HG03521 (cell line): ENCODE results near the gene GARS1.
A peak's percentile ranks its signal among the peaks of the same experiment; 100 is the strongest.

Source experiments
- ATAC-seq: cut with Tn5 transposase; IDR thresholded peaks from one replicate; pipeline ENCODE4 v1.9.1; 2021; ENCODE audit warnings: mild to moderate bottlenecking, moderate library complexity; ENCODE audit not compliant: unreplicated experiment

GARS1 gene, protein sequence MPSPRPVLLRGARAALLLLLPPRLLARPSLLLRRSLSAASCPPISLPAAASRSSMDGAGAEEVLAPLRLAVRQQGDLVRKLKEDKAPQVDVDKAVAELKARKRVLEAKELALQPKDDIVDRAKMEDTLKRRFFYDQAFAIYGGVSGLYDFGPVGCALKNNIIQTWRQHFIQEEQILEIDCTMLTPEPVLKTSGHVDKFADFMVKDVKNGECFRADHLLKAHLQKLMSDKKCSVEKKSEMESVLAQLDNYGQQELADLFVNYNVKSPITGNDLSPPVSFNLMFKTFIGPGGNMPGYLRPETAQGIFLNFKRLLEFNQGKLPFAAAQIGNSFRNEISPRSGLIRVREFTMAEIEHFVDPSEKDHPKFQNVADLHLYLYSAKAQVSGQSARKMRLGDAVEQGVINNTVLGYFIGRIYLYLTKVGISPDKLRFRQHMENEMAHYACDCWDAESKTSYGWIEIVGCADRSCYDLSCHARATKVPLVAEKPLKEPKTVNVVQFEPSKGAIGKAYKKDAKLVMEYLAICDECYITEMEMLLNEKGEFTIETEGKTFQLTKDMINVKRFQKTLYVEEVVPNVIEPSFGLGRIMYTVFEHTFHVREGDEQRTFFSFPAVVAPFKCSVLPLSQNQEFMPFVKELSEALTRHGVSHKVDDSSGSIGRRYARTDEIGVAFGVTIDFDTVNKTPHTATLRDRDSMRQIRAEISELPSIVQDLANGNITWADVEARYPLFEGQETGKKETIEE

DNA sequence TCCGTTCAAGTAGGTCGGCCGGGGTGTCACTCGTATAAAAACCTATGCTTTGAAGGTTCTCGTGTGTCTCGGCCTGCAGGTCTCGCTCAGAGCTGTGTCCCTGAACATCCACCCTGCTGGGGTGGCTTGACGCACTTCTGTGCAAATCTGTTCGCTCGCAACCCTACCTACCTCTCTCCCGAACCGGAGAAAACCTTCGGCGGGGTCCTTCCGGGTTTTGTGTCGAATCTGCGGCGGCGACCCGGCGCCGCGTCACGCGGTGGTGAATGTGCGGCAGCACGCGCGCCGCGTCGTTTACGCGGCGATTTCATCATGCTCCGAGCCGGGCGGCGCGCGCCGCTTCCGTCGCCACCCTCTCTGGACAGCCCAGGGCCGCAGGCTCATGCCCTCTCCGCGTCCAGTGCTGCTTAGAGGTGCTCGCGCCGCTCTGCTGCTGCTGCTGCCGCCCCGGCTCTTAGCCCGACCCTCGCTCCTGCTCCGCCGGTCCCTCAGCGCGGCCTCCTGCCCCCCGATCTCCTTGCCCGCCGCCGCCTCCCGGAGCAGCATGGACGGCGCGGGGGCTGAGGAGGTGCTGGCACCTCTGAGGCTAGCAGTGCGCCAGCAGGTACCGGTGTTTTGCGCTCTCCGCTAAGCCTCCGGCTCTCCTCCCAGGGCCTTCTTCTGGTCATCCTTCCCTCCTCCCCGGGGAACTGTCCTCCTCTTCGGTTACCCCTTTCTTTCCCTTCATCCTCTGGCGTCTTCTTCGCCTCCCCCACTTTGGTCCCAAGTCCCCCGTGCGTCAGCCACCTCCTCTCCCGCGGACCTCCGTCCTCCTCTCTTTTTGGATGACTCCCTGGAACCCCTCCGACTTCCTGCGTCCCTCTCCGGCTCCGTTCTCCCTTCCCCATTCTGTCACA is at the start of gene GARS1:
Gene GARS1, plus strand, starts transcription at position 339 of the 896 bp plus-strand sequence. Its CDS starts 44 bp downstream, at position 383.
- peak; percentile 91 for ATAC-seq

DNA sequence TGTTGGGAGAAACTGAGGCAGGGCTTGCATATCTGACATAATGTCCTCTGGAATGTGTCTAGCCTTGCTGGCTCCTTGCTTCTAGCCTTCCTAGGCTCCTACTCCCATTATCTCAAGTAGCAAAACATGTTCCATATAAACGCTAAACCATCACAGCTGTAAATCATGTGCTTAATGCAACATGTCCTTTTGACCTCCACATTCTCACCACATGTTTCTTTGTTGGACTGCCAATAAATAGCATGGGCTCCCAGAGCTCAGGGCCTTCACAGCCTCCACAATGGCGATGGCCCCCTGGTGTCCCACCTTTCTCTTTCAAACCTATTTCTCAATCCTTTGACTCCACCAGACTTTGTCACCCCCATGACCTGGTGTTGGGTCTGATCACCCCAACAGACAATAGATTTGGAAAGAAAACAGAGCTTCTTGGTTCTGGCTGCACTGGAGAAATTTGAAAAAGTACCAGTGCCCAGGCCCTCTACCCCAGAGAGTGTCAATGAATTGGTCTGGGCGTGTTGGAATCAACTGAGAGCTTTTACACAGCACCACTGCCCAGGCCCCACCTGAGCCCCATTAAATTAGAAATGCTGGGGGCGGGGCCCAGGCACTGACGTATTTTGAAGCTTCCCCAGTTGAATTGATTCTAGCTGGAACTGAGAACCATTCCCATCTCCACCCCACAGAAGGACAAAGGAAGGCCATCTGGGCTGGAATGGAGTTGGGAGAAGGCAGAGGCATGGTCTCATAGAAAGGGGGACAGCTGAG is 48.7 kb upstream of the GARS1 start:
- ATAC-seq = no peak

DNA sequence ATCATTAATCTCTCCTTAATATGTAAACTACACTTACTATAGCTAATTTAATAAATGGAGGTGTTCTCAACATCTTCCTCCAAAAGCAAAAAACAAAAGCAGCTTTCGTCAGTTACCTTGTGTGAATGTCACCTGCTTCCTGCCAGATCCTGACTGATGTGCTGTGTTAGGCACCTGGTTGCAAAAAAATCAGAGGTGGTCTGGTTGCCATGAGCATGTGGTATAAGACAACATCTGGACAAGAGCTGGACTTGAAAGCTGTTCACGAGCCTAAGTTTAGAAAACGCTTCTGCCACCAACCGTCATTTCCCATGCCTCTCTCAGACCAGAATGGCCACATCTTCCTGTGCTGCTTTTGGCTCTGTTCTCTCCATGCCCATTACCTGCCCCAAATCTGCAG is 48.1 kb upstream of the GARS1 start:
- no peak for ATAC-seq

DNA sequence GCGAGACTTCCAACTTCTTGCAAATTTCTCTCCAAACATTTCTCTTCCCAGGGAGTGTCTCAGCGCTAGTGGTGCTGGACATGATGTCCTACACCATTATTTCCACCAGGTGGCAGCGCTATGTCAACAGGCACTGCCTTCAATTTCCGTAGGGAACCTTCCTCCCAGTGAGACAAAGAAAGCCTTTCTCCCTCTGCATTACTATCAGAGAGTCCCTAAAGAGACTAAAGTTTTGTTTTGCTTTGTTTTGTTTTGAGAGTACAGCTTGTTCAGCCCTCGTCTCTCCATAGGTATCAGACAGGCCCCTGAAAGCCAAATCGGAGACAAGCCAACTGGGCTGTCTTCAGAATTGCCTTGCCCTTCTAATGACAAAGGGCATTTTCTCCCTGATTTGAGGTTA is 45.8 kb upstream of the GARS1 start:
- ATAC-seq = no peak

DNA sequence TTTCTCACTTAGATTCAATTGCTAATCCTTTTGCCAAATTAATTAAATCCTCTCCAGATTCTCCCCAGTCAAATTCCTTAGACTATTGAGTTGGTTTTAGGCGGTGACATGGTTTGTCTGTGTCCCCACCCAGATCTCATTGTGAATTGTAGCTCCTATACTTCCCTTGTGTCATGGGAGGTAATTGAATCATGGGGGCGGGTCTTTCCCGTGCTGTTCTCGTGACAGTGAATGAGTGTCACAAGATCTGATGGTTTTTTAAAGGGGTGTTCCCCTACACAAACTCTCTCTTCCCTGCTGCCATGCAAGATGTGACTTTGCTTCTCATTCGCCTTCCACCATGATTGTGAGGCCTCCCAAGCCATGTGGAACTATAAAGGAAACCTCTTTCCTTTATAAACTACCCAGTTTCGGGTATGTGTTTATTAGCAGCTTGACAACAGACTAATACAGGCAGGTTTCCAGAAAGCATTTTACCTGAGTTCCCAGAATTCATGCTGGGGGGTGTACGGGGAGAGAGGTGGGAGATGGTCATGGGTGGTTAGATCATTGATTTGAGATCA is 44.7 kb upstream of the GARS1 start:
- ATAC-seq = no peak

DNA sequence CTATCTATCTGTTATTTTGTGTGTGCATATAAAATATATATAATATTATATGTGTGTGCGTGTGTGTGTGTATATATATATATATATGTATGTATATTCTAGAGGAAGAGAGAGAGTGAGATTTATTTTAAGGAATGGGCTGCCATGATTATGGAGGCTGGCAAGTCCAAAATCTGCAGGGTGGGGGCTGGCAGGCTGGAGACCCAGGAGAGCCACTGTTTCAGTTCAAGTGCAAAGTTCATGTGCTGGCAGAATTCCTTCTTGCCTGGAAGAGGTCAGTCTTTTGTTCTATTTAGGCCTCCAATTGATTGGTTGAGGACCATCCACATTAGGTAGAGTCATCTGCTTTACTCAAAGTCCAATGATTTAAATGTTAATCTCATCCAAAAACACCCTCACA is 42.3 kb upstream of the GARS1 start:
- ATAC-seq = no peak

DNA sequence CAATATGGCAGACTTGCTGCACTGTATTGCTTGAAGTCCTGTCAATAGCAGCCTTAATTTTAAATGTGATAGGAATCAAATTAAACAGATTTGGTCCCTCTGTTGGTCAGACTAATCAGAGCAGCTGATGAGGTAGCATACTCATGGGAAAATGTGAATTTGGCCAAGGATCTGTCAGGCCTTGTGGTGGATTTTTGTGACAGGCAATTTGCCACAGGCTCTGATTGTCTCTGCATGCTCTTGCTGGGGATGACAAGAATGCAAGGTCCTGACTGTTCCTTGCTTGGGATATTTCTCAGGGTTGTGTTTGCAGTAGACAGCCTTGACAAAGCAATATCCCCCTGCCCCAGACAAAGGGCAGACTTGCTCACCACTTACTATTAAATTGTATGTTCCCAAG is 41.5 kb upstream of the GARS1 start:
- no peak for ATAC-seq

DNA sequence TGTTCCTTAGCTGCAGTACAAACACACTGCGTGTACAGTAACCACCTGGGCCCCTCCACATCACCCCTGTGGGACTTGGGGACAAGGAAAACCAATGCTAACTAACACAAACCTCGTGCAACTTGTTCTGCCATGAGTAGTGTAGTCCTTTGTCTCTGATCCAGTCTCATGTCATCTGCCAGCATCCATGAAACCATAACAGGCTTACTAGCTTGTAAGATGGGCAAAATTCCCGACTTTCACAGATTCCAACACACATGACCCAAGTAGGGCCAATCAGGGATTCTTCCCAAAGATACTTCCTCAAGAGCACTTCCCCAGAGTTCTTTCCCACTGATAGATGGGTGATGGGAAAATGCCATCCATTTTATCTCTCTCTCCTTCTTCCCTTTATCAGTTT is 41.1 kb upstream of the GARS1 start:
- ATAC-seq = no peak

DNA sequence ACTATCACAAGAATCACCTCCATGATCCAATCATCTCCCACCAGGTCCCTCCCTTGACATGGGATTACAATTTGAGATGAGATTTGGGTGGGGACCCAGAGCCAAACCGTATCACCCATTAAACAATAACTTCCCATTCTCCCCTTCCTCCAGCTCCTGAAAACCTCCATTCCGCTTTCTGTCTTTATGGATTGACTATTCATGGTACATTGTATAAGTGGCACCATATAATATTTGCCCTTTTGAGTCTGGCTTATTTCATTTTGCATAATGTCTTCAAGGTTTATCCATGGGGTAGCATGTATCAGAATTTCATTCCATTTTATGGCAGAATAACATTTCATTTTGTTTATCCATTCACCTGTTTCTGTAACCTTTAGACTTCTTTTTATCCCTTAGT is 39.2 kb upstream of the GARS1 start:
- no peak for ATAC-seq

DNA sequence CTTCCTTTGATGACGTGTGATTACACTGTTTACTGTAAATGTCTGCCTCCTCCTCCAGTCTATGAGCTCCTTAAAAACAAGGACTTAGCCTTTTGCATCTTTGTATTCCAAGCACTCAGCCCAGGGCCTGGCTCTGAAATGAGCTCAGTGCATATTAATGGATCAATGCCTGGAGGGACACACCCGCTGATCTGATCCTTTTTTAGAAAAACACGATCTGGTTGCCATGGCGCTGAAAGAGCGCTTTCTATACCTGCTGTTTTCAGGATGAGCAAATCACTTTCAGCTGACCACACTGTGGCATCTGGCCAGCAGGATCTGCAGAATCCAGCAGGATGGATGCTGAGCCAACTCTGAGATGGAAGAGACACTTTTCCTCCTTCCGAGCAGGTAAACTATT is 37.8 kb upstream of the GARS1 start:
- no peak for ATAC-seq

DNA sequence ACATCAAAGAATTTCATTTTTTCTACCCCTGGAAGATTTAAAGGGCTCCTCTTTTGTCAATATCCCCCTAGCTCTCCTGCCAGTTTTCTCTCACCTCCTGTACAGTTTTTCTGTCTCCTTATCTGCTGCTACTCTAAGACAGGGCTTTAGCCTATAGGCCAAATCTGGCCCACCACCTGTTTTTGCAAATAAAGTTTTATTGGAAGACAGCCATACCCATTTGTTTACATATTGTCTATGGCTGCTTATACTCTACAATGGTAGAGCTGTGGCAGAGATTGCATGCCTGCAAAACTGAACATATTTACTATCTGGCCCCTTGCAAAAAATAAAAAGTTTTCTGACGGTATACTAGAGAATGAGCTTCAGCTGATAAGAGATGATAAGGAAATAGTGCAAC is 37.4 kb upstream of the GARS1 start:
- ATAC-seq = no peak

DNA sequence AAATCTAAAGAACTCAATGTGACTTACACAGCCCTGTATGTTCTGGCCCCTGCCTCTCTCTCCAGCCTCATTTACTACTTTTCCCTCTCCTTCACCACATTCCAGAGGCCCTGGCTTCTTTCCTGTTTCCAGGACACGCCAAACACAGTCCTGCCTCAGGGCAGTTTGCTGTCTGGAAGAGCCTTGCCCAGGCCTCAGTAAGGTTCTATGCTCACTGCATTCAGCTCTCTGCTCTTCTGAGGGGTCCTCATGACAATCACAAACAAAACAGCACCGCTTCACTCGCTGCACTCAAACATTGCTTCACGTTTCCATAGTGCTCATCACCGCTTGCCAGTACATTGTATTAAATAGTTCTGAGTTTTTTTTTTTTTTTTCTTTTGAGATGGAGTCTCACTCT is 35.1 kb upstream of the GARS1 start:
- ATAC-seq = no peak

DNA sequence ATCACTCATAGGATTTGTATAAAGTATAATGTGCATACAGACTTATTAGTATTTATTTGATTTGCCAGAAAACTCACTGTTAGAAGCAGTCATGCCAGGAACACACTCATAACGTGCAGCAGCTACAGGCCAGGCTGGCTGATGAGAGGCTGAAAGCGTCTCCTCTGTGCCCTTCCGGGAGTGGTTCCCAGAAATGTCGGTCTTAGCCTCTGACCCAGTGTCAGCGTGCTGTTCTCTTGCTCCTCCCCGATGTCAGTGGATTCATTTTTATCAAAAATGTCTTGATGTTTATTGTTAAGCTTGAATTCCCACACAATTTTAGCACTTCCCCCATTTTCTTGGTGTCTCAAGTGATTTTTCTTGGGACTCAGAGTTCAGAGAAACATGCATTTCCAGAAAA is 33.3 kb upstream of the GARS1 start:
- no peak for ATAC-seq

DNA sequence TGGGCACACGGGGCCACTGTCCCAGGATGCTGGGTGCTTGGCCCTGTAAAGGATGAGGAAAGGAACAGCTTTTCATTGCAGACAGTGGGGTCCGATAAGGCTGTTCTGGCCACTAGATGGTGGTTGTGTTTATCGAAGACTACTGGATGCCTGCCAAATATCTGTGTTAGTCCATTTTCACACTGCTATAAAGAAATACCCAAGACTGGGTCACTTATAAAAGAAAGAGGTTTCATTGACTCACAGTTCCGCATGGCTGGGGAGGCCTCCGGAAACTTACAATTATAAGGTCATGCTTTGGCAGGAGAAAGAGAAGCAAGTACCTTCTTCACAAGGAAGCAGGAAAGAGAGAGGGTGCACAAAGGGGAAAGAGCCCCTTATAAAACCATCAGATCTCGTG is 32.2 kb upstream of the GARS1 start:
- ATAC-seq = no peak

DNA sequence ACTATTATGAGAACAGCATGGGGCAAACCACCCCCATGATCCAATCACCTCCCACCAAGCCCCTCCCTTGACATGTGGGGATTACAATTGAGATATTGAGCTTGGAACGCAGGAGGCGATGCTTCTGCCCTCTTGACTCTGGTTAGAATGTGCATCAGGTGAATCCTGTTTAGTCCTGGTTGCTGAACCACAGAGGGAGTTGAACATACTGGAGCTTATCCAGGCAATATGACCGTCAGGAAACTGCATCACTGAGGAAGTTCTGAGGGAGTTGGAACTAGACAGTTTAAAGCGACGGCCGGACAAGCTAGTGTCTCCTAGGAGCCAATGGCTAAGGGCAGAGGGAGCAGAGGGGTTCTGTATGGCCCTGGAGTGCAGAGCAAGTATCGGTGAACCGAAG is 31.8 kb upstream of the GARS1 start:
- no peak for ATAC-seq

DNA sequence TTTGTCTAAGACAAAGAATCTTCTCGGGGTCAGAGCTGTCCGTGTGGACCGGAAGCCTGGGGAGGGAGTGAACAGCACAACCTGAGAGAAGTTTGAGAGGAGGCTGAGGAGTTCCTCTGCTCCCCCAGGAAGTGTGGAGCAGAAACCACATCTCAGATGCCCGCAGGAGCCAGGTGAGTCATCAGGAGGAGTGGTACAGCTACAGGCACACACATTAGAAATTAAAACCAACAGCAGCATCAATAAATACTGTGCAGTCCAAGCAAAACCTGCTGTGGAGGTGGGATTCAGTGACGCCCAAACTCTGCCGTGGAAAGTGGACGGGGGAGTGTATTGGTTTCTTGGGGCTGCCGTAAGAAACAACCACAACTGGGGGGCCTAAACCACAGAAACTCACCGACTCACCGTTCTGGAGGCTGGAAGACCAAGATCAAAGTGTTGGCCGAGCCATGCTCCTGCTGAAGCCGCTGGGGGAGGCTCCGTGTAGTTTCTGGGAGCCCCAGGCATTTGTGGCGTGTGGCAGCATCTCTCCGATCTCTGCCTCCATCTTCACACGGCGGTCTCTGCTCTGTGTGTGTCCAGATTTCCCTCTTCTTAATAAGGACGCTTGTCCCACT is 31.2 kb upstream of the GARS1 start:
- no peak for ATAC-seq

DNA sequence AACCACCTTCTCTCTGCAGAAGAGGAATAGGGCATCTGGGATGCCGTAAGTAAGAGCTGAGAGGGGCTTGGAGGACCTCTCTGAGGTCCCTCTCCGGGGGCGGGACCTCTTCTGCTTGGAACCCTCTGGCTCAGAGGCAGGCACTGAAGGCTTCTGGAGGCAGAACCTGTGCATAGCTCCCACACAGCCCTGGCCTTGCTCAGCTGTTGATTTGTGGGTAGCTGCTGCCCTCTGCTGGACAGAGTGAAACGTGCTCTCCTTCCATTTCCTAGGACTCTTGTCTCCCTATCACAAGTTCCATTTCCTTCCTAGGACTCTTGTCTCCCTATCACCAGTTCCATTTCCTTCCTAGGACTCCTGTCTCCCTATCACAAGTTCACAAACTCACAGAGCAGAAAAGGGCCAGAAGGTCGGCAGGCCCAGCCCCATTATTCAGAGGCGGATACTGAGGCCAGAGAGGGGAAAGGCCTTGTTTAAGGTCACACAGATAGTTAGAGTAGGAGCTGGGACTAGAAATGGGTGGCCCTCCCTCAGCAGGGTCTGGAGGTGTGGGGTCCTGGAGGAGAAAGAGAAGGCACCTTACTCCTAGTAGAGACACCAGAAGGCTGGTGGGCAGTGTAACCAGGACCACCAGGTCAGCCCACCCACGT is 30.3 kb upstream of the GARS1 start:
- ATAC-seq = peak; percentile 94

DNA sequence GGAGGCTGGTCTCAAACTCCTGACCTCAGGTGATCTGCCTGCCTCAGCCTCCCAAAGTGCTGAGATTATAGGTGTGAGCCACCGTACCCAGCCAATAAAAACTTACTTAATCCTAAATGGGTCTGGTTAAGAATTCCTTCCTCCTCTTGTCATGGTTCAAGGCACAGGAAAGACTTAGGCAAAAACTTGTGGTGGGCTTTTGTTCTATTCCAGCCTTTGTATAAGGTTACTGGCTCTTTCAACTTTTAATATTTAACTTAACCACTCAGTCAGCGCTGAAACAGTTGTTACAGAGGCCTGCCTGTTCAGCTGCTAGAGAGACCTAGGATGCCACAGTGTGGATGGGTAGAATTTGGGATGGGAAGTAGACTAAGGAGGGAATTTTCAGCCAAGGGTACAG is 28.1 kb upstream of the GARS1 start:
- ATAC-seq = no peak

DNA sequence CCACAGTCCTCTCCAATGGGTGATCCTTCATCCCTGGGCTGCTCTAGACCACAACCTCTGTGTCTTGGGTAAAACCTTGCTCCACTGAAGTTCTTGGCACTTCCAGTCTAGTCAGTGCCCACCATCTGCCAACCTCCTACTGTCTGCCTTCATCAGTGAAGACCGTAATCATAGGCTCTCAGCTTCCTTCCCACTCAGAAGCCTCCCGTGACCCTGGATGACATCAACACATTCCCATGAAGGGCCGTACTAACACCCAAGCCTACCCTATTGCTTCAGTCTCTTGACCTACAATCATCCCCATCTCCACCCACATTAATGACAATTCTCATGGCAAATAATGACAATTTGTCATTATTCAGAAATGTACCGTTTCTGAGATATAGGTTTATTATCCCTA is 27.6 kb upstream of the GARS1 start:
- ATAC-seq = no peak
